Adipocyte (in vitro differentiated cells): Measurements from ENCODE around the gene GANC.
A peak's percentile ranks its signal among the peaks of the same experiment; 100 is the strongest.

ENCODE experiments used
- DNase-seq: peaks from one replicate; pipeline ENCODE4 v3.0.0-alpha.2; 2015; ENCODE audit warnings: low read depth
- H3K27me3 ChIP-seq: replicated peaks from 2 replicates; pipeline ENCODE4 v1.7.0; 2013; ENCODE audit warnings: mild to moderate bottlenecking, low read length, moderate library complexity; ENCODE audit not compliant: control insufficient read depth, insufficient read depth
- H3K36me3 ChIP-seq: 2 replicates; pipeline ENCODE4 v1.7.0; 2013; ENCODE audit warnings: low read length, mild to moderate bottlenecking, moderate library complexity; ENCODE audit not compliant: control insufficient read depth, insufficient read depth, severe bottlenecking
- H3K4me1 ChIP-seq: 2 replicates; pipeline ENCODE4 v1.7.0; 2013; ENCODE audit warnings: mild to moderate bottlenecking, low read length, moderate library complexity; ENCODE audit not compliant: control insufficient read depth, insufficient read depth
- H3K4me3 ChIP-seq: 2 replicates; pipeline ENCODE4 v1.7.0; 2013; ENCODE audit warnings: mild to moderate bottlenecking, low read length, moderate library complexity
- H3K9ac ChIP-seq: 2 replicates; pipeline ENCODE4 v1.7.0; 2013; ENCODE audit warnings: mild to moderate bottlenecking, low read length, moderate library complexity
- H3K9me3 ChIP-seq: 2 replicates; pipeline ENCODE4 v1.7.0; 2013; ENCODE audit warnings: mild to moderate bottlenecking, low read length, moderate library complexity; ENCODE audit not compliant: control insufficient read depth

Gene GANC

DNA sequence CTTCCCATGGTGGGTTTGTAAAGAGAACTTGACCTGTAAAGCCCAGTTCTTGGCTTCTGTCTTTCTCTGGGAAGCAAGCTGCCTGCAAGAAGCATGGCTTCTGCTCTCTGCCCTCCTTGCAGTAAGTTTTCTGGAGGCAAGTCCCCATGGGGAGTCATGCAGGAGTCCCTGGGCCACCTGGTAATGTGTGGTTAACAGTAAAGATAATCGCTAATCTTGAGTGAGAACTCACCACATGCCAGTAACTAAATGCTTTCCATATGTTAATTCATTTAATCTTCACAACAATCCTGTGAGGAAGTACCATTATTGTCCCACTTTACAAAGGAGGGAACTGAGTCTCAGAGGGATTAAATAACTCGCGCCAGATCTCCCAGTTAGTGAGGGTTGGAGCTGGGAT is 90.5 kb downstream of the GANC start:
- no peak for DNase-seq
- Histone ChIP-seq H3K4me1 (peaks cover 23% of the 10 kb centered on the region), H3K9me3 (no peaks in the 10 kb centered on the region)

DNA sequence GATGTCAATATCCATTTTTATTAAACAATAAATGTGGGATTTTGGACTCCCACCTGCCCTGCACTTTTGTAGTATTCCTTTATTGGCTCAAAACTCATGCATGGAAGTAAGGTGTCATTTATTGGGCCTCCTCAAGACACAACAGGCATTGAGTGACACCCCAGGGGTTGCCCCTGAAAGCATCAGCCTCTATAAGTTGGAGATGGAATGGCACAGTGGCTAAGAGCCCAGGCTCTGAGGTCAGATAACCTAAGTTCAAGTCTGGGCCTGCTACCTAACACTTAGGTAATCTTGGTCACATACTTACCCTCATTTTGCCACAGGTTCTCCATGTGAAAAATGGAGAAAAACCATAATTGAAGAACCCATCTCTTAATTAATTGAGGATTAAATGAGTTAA is 90.9 kb downstream of the GANC start:
- no peaks in the 10 kb centered on the region for H3K27me3 ChIP-seq
- DNase-seq: no peak

More for the DNA sequence above, 90.5 kb downstream of the GANC start:
- H3K9ac ChIP-seq: no peak overlapping the region
- H3K4me3 ChIP-seq: no peak overlapping the region
- no peaks in the 10 kb centered on the region for H3K27me3 ChIP-seq
- peaks cover 4% of the 10 kb centered on the region for H3K36me3 ChIP-seq

DNA sequence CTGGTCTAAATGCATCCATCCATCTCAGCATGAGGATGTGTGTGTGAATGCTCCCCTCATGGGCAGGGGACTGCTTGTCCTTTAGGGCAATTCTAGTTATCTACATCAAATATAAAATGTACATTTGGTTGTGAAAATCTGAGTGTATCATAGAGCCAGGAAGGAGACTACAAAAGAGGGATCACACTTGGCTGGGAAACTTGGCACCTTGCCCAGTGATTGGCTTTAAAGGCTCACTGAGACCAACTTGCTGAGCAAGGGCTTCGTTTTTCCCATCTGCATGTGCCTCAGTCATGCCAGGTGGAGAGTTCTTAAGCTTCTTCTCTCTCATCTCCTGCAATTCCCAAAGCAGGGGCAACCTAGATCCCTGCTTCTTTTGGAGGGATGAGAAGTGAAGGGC is 91.5 kb downstream of the GANC start:
- Histone ChIP-seq H3K27me3 (no peaks in the 10 kb centered on the region), H3K9ac (no peak overlapping the region), H3K4me1 (peaks cover 31% of the 10 kb centered on the region), H3K36me3 (peaks cover 4% of the 10 kb centered on the region), H3K9me3 (no peaks in the 10 kb centered on the region), H3K4me3 (no peak overlapping the region)
- DNase-seq: peak; percentile 18

More for the DNA sequence above, 90.9 kb downstream of the GANC start:
- H3K9me3 ChIP-seq: no peaks in the 10 kb centered on the region
- H3K36me3 ChIP-seq: peaks cover 4% of the 10 kb centered on the region
- no peak overlapping the region for H3K9ac ChIP-seq
- no peak overlapping the region for H3K4me3 ChIP-seq
- H3K4me1 ChIP-seq: peaks cover 25% of the 10 kb centered on the region

DNA sequence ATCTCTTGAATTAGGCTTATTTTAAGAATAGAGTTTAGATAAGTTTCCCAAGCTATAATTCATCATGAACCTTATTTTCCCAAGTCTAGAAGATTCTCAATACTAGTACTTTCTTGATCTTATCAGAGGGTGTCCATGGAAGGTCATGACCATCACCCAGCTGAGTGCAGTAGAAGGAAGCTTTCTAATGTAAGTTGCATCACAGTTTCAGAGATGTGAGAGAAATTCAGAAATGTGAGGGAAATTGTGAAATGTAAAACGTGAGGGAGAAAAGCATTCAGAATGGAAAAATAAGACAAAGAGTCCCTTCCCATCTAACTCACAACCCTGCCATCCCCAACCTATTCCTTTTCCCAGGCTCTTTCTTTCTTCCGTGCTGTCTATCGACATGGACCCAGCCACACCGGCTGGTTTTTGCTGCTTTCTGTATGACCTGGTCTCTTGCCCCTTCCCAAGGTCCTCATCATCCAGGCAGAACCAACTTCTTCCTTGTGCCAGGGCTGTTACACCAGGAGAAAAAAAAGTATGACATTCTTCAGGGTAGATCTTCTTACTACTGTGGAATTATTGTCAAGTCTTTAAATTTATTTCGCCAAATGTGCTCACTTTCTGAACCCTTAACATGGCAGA is 93.0 kb downstream of the GANC start:
- Histone ChIP-seq H3K9me3 (no peaks in the 10 kb centered on the region), H3K9ac (no peak overlapping the region), H3K4me1 (peaks cover 42% of the 10 kb centered on the region), H3K36me3 (no peaks in the 10 kb centered on the region), H3K4me3 (no peak overlapping the region), H3K27me3 (no peaks in the 10 kb centered on the region)
- no peak for DNase-seq

DNA sequence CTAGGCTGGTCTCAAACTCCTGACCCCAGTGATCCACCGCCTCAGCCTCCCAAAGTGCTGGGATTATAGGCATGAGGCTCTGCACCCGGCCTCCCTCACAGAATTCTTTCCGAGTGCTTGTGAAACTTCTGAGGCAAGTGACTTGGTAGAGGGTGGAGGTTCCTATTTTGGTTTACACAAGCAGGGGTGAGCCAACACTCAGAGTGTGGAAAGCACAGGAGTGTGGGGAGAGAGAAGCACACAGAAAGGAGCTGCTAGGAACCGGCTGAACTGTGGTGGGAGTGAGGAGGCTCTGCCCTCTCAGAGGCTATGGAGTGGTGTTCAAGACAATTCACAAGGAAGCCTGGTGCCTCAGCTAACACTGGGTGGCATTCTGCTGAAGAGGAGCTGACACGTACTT is 94.0 kb downstream of the GANC start:
- Histone ChIP-seq H3K4me3 (no peak overlapping the region), H3K4me1 (peaks cover 42% of the 10 kb centered on the region), H3K9ac (no peak overlapping the region), H3K36me3 (peaks cover 2% of the 10 kb centered on the region), H3K27me3 (no peaks in the 10 kb centered on the region), H3K9me3 (no peaks in the 10 kb centered on the region)
- DNase-seq: no peak

DNA sequence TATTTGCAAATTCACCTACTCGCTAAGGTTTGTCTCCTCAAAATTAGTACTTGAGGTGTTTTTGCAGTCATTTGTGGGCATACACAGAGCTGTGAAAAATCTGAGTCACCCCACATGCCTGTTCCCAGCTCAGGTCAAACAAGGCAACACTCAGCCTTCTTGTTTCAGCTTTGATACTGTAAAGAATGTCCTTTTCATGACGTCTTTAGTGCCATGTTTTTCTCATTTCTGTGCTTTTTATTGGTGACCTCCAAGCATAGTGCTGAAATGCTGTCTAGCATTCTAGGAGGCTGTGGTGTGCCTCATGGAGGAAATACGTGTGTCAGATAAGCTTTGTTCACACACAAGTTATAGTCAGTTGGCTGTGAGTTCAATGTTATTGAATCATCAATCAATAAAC is 95.1 kb downstream of the GANC start:
- no peak for DNase-seq
- Histone ChIP-seq H3K4me3 (no peak overlapping the region), H3K27me3 (no peaks in the 10 kb centered on the region), H3K9me3 (no peaks in the 10 kb centered on the region), H3K9ac (no peak overlapping the region), H3K4me1 (peaks cover 42% of the 10 kb centered on the region), H3K36me3 (peaks cover 4% of the 10 kb centered on the region)

DNA sequence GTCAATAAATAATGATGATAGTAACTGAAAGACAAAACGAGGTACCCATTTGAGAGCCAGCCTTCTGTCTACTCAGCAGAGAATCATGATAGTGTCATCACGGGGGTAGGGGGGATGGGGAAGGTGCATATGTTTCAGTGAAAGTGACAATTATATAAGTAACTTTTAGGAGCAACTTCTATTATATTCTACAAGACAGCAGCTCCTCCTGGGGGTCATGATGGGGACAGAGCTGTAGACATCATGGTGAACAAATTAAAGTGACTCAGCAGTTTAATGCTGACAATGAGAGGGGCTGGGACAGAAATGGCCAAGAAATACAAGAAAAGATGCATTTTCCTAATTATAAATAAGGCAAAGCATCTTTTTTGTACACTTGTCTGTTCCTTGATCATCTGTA is 98.1 kb downstream of the GANC start:
- Histone ChIP-seq H3K9me3 (no peaks in the 10 kb centered on the region), H3K9ac (no peak overlapping the region), H3K4me3 (no peak overlapping the region), H3K27me3 (no peaks in the 10 kb centered on the region), H3K36me3 (peaks cover 4% of the 10 kb centered on the region), H3K4me1 (peaks cover 45% of the 10 kb centered on the region)
- peak; percentile 24 for DNase-seq

DNA sequence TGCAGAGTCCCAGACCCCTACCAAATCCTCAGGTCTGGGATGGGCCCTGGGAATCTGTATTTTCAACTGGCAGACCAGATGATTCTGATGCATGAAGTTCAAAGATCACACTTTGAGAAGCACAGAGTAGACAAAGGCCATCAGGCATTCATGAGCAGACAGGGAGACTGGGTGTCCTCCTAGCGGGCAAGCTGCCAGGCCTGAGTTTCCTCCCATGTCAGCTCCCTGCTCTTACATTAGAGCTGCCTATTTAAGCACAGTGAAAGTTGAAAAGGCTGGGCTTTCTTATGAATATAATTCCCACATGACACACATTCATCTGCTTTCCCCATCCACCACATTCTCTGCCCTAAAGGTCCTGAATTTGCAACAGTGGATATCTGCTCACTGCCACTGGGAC is 100.3 kb downstream of the GANC start:
- H3K36me3 ChIP-seq: peaks cover 4% of the 10 kb centered on the region
- H3K4me3 ChIP-seq: no peak overlapping the region
- H3K4me1 ChIP-seq: peaks cover 24% of the 10 kb centered on the region
- H3K9ac ChIP-seq: no peak overlapping the region
- no peak for DNase-seq
- H3K27me3 ChIP-seq: no peaks in the 10 kb centered on the region
- H3K9me3 ChIP-seq: no peaks in the 10 kb centered on the region

DNA sequence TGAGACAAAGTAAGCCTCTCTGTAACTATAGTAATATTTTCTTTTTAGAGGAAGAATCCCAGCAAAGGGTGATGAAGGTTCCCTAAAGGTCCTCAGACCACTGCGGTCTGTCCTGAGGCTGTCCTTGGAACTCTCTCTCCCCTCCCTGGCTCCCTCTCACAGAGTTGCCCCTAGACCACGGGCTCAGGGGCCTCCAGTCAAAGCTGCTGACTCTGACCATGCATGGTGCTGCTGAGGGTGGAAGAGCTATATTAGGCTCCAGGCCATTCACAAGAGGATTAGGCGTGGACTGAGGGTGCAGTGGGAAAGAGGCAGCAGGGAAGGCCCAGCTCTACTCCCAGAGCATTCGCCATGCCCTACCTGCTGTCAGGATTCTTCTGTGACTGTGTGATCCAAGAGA is 100.9 kb downstream of the GANC start:
- H3K9ac ChIP-seq: no peak overlapping the region
- H3K36me3 ChIP-seq: peaks cover 4% of the 10 kb centered on the region
- no peak overlapping the region for H3K4me3 ChIP-seq
- no peaks in the 10 kb centered on the region for H3K9me3 ChIP-seq
- H3K27me3 ChIP-seq: no peaks in the 10 kb centered on the region
- H3K4me1 ChIP-seq: peaks cover 21% of the 10 kb centered on the region
- no peak for DNase-seq

DNA sequence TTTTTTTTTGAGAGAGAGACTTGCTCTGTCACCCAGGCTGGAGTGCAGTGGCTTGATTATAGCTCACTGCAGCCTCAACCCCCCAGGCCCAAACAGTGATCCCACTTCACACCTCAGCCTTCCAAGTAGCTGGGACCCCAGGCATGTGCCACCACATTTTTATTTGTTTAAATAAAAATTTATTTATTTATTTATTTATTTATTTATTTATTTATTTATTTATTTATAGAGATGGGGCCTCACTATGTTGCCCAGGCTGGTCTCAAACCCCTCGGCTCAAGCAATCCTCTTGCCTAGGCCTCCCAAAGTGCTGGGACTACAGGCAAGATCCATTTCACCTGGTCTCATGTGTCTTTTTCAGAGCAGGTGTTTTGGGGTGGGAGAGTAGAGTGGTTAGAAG is 101.8 kb downstream of the GANC start:
- Histone ChIP-seq H3K9ac (no peak overlapping the region), H3K4me1 (peaks cover 12% of the 10 kb centered on the region), H3K36me3 (peaks cover 4% of the 10 kb centered on the region), H3K27me3 (no peaks in the 10 kb centered on the region), H3K4me3 (no peak overlapping the region), H3K9me3 (no peaks in the 10 kb centered on the region)
- no peak for DNase-seq

DNA sequence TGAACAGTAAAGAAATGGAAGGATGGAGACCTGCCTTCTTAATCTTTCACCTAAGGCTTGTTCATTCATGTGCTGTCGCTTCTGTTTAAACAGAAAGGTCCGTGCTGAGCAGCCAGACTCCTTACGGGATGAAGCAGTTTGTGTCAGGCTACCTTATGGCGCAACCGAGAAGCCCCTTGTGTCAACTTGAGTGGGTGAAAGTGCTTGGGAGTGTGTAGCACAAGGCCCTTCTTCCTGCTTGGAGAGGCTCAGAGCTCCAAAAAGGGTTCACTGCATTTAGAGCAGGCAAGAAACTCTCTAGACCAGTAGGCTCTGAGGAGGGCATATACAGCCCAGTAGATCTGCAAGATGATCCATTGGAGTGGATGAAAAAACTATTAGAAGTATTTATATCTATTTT is 102.3 kb downstream of the GANC start:
- no peak for DNase-seq
- H3K9me3 ChIP-seq: no peaks in the 10 kb centered on the region
- H3K27me3 ChIP-seq: no peaks in the 10 kb centered on the region
- H3K36me3 ChIP-seq: peaks cover 4% of the 10 kb centered on the region
- H3K9ac ChIP-seq: no peak overlapping the region
- no peak overlapping the region for H3K4me3 ChIP-seq
- H3K4me1 ChIP-seq: peaks cover 7% of the 10 kb centered on the region

DNA sequence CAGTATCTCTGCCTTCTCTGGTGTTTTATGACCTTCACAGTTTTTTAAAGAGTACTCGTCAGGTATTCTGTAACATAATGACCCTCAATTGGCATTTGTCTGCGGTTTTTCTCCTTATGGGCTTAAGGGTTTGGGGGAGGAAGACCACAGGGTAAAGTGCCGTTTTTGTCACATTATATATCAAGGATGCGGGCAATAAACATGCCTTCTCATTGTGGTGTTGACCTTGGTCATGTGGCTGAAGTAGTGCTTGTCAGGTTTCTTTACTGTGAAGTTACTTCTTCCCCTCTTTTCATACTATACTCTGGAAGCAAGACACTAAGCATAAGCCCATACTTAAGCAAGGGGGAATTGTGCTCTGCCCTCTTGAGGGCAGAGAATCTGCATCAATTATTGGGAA is 102.9 kb downstream of the GANC start:
- H3K27me3 ChIP-seq: no peaks in the 10 kb centered on the region
- no peak for DNase-seq

More for the DNA sequence above, 102.9 kb downstream of the GANC start:
- no peak overlapping the region for H3K4me3 ChIP-seq
- H3K9me3 ChIP-seq: no peaks in the 10 kb centered on the region
- no peak overlapping the region for H3K9ac ChIP-seq
- H3K4me1 ChIP-seq: peaks cover 4% of the 10 kb centered on the region
- peaks cover 4% of the 10 kb centered on the region for H3K36me3 ChIP-seq
